A549 (cell line): ENCODE data around the gene FGGY. TPM values are rescaled to one million over a fixed set of nuclear protein-coding genes. Genes with fewer than 3 reads are reported as not detected.

Experiments used
- ATAC-seq, 2 experiments: fragments of 200-7000 bp in 1 of 2; fragments of >200 bp in 1 of 2; cut with Nextera tagmentation in 1 of 2; cut with Tn5 transposase in 1 of 2; 3 replicates each; pipeline versions ENCODE4 v1.8.0 to v1.9.1; 2018 to 2020; ENCODE audit warnings: mild to moderate bottlenecking in 1 of 2, moderate library complexity in 1 of 2
- CTCF ChIA-PET: fragments of 300-600 bp; sonication (Branson Sonifier 250); formaldehyde crosslinking; extraction: SDS; loops from one replicate; lab custom pipeline; 2021; ENCODE audit warnings: antibody characterized with exemption, inconsistent platforms; lab: Yijun Ruan, JAX
- POLR2A ChIA-PET: fragments of 350-600 bp; formaldehyde crosslinking; extraction: SDS; loops from one replicate; lab custom pipeline; 2021; ENCODE audit warnings: antibody characterized with exemption, inconsistent platforms; lab: Yijun Ruan, JAX
- DNase-seq, 2 experiments: peaks; one replicate each; pipeline versions ENCODE4 v3.0.0 to v3.0.0-alpha.2; 2011 to 2016; ENCODE audit warnings: low read depth in 1 of 2, low spot score in 1 of 2
- FAIRE-seq: peaks from 2 replicates; lab custom pipeline; 2011; peaks lifted over from hg19 to GRCh38; lab: Jason Lieb, UNC
- H3K27ac ChIP-seq, 2 experiments: fragments of >200 bp; sonication (Bioruptor Twin); formaldehyde crosslinking; 3 replicates each; pipeline ENCODE4 v1.5.1; 2016 to 2017
- H3K4me1 ChIP-seq: fragments of >200 bp; sonication (Bioruptor Twin); formaldehyde crosslinking; 3 replicates; pipeline ENCODE4 v1.6.1; 2016
- H3K4me2 ChIP-seq: fragments of >200 bp; sonication (Bioruptor Twin); formaldehyde crosslinking; 3 replicates; pipeline ENCODE4 v1.6.1; 2016
- H3K4me3 ChIP-seq: fragments of >200 bp; sonication (Bioruptor Twin); formaldehyde crosslinking; 3 replicates; pipeline ENCODE4 v1.5.1; 2016
- H3K9me3 ChIP-seq: fragments of >200 bp; sonication (Bioruptor Twin); formaldehyde crosslinking; 3 replicates; pipeline ENCODE4 v1.6.1; 2016
- BCL3 ChIP-seq: fragments of >200 bp; sonication (Bioruptor Twin); formaldehyde crosslinking; IDR thresholded peaks from 3 replicates; pipeline ENCODE4 v1.6.1; 2016
- CBX2 ChIP-seq: fragments of 200-600 bp; sonication (generic); IDR thresholded peaks from 2 replicates; pipeline ENCODE4 v1.6.1; 2016; ENCODE audit warnings: low read depth, mild to moderate bottlenecking, borderline replicate concordance
- EHMT2 ChIP-seq: fragments of 200-600 bp; sonication (generic); IDR thresholded peaks from 2 replicates; pipeline ENCODE4 v1.6.1; 2016; ENCODE audit warnings: antibody characterized with exemption, low read depth, mild to moderate bottlenecking, moderate library complexity
- EP300 ChIP-seq, 2 experiments: fragments of >200 bp; sonication (Bioruptor Twin); formaldehyde crosslinking; IDR thresholded peaks; 2 replicates in 1 of 2; 3 replicates in 1 of 2; pipeline ENCODE4 v1.6.1; 2016 to 2017
- FOSB ChIP-seq: fragments of 250-450 bp; sonication (Bioruptor Pico); IDR thresholded peaks from 2 replicates; pipeline ENCODE4 v1.5.0; 2020; ENCODE audit warnings: mild to moderate bottlenecking, moderate library complexity
- FOXS1 ChIP-seq: fragments of 250-450 bp; sonication (Bioruptor Pico); IDR thresholded peaks from 2 replicates; pipeline ENCODE4 v1.5.0; 2020; ENCODE audit warnings: mild to moderate bottlenecking, moderate library complexity
- GATA3 ChIP-seq: IDR thresholded peaks from 2 replicates; pipeline ENCODE4 v1.6.1; 2012; ENCODE audit warnings: borderline replicate concordance
- HES2 ChIP-seq: fragments of >200 bp; sonication (Bioruptor Twin); formaldehyde crosslinking; IDR thresholded peaks from 2 replicates; pipeline ENCODE4 v1.6.1; 2016
- JUNB ChIP-seq: fragments of >200 bp; sonication (Bioruptor Twin); formaldehyde crosslinking; IDR thresholded peaks from 2 replicates; pipeline ENCODE4 v1.6.1; 2016
- MAFK ChIP-seq: fragments of 450-650 bp; IDR thresholded peaks from 2 replicates; pipeline ENCODE4 v1.6.1; 2014; ENCODE audit not compliant: partially characterized antibody
- MYC ChIP-seq: IDR thresholded peaks from 2 replicates; pipeline ENCODE4 v1.6.1; 2012; ENCODE audit warnings: mild to moderate bottlenecking, inconsistent platforms, low read length, improper control_type of control experiment, borderline replicate concordance
- PBX3 ChIP-seq: IDR thresholded peaks from 2 replicates; pipeline ENCODE4 v1.6.1; 2012
- RAD21 ChIP-seq, 2 experiments: fragments of >200 bp in 1 of 2; sonication (Bioruptor Twin) in 1 of 2; formaldehyde crosslinking in 1 of 2; IDR thresholded peaks in 1 of 2; conservative IDR thresholded peaks in 1 of 2; 2 replicates in 1 of 2; 3 replicates in 1 of 2; pipeline ENCODE4 v1.6.1; 2012 to 2018; ENCODE audit warnings: inconsistent platforms in 1 of 2
- WGBS: methylation state at CpG from one replicate; pipeline ENCODE4 v1.1.6; 2017; ENCODE audit errors: missing lambda C conversion rate; 5-methylcytosine and 5-hydroxymethylcytosine counted together
- polyA plus RNA-seq, 4 experiments: library from polyadenylated mRNA; depleted of rRNA in 3 of 4; stranded (reverse); fragments of >200 nt; fragmentation: RNase III in 1 of 4; extraction: RNeasy Plus Mini Kit Qiagen cat#74134 plus additional on column Dnase treatment in 1 of 4; gene quantifications; 2 replicates in 3 of 4; 3 replicates in 1 of 4; pipeline ENCODE4 v1.2.3, GENCODE V29; 2011 to 2017
- TF ChIP-seq, protein P1 (sequence below): IDR thresholded peaks from 2 replicates; pipeline ENCODE4 v1.6.1; 2012; ENCODE audit warnings: low read depth, borderline replicate concordance

Gene FGGY
- polyA plus RNA-seq, 2 of the 4 experiments (the other 2 are of a cell fraction) = 2.9 to 4.8 TPM

DNA sequence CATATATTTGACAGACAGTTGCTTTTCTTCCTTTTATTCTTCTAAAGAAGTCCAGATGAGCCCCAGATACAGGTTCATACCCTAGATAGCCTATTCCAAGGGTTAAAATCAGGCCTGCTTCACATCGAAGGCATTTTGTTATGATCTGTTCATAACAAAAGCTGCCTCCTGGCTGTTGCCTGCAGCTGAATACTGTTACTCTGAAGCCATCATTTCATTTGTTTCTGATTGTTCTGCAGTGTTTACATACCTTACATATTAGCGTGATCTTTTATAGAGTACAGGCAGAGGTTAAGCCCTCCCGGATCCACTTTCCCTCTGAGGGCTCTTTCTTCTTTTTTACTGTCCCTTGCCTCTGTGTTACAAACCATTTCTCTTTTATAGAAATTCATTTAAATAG, 298.9 kb downstream of the FGGY start:
- Histone ChIP-seq H3K27ac (no peak overlapping the region), H3K4me1 (no peaks in the 10 kb centered on the region), H3K4me3 (no peak overlapping the region), H3K4me2 (no peak overlapping the region), H3K9me3 (no peaks in the 10 kb centered on the region)
- TF ChIP-seq CBX2 = no peak
- no peak for TF ChIP-seq BCL3
- TF ChIP-seq GATA3 = no peak
- TF ChIP-seq PBX3 = no peak
- ChIA-PET CTCF (no interaction called here), POLR2A (no interaction called here)
- no peak for DNase-seq
- peak in 1 of 2 experiments; percentile 45; a peak in 1 of 6 replicates for ATAC-seq
- WGBS = 20% methylated on average over 3 of the region's 3 CpGs
- FAIRE-seq = no peak

GRCh38 chr1:59596432-59596831, 299.5 kb downstream of the FGGY start:
- no peak overlapping the region for H3K4me3 ChIP-seq
- no peaks in the 10 kb centered on the region for H3K4me1 ChIP-seq
- H3K4me2 ChIP-seq = no peak overlapping the region
- TF ChIP-seq, protein P1, sequence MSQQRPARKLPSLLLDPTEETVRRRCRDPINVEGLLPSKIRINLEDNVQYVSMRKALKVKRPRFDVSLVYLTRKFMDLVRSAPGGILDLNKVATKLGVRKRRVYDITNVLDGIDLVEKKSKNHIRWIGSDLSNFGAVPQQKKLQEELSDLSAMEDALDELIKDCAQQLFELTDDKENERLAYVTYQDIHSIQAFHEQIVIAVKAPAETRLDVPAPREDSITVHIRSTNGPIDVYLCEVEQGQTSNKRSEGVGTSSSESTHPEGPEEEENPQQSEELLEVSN = no peak
- TF ChIP-seq FOSB (no peak), EP300 (IDR thresholded peaks at IDR 0.05) (no peak), RAD21 (conservative IDR thresholded peaks at IDR 0.05 in 1 of 2, IDR thresholded peaks at IDR 0.05 in 1 of 2) (no peak), CBX2 (no peak), MAFK (no peak)
- TF ChIP-seq, all 56 proteins: peak for 0
- FAIRE-seq (no peak), DNase-seq (peak in 1 of 2 experiments; percentile 16), ATAC-seq (no peak)
- CTCF ChIA-PET = interaction anchor here (1.5 kb wide), 1 partner anchor 163 kb away, joined by 3 read pairs; no protein-coding TSS in a partner anchor
- Histone ChIP-seq H3K9me3 (no peaks in the 10 kb centered on the region), H3K27ac (peak overlapping the region in 1 of 2 experiments; percentile 34; a peak in 1 of 6 replicates)
- 89% methylated on average over 3 of the region's 3 CpGs for WGBS
- POLR2A ChIA-PET = no interaction called here

DNA sequence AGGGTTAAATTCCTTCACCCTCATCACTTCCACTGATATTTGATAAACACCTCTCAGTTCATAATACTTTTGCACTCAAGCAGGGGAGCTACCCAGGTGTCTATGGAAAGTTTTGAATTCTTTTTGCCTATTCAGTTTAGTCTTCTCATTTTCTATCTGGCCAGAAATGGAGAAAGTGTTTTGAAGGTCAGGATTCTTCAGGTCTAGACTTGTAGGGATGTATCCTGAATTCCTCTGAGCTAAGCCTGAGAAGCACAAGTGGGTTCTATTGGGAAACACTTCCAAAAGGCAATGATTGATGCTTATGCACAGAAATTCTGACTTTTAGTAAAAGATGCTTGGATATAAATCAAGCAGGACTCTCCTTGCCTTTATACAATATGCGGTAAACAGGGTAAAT, 300.1 kb downstream of the FGGY start:
- FAIRE-seq = no peak
- H3K4me1 ChIP-seq = no peaks in the 10 kb centered on the region
- TF ChIP-seq HES2 = no peak
- no peak for TF ChIP-seq MYC
- no peak for TF ChIP-seq EHMT2
- no peak for TF ChIP-seq GATA3
- TF ChIP-seq FOSB = no peak
- no peak for TF ChIP-seq PBX3
- TF ChIP-seq FOXS1 (CRISPR knock-in tag) = no peak
- TF ChIP-seq JUNB = no peak
- TF ChIP-seq, protein P1 = no peak
- no peak overlapping the region; a peak in 1 of 6 replicates for H3K27ac ChIP-seq
- DNase-seq = no peak
- no peak overlapping the region for H3K4me3 ChIP-seq
- 90% methylated on average over 1 of the region's 1 CpG for WGBS
- ChIA-PET POLR2A (no interaction called here), CTCF (interaction anchor here (1.5 kb wide), 1 partner anchor 163 kb away, joined by 3 read pairs; no protein-coding TSS in a partner anchor)
- ATAC-seq = no peak
- H3K9me3 ChIP-seq = no peaks in the 10 kb centered on the region
- no peak overlapping the region for H3K4me2 ChIP-seq
